KMS-11 (cell line): Measurements from ENCODE around the gene PAX3.

ENCODE experiments used
- H2AFZ ChIP-seq: fragments of 200-600 bp; sonication (generic); 2 replicates; pipeline ENCODE4 v1.6.1; 2016; ENCODE audit warnings: antibody characterized with exemption, mixed run types, low read depth
- H3K27ac ChIP-seq: fragments of 200-600 bp; sonication (generic); 2 replicates; pipeline ENCODE4 v1.6.1; 2016; ENCODE audit warnings: mild to moderate bottlenecking, mixed run types
- H3K27me3 ChIP-seq: fragments of 200-600 bp; sonication (generic); 2 replicates; pipeline ENCODE4 v1.6.1; 2017; ENCODE audit warnings: mild to moderate bottlenecking, low read depth, mixed run types, moderate library complexity; ENCODE audit not compliant: insufficient read depth
- H3K36me3 ChIP-seq: fragments of 200-600 bp; sonication (generic); 2 replicates; pipeline ENCODE4 v1.6.1; 2017; ENCODE audit warnings: mild to moderate bottlenecking, mixed run types; ENCODE audit not compliant: insufficient read depth
- H3K4me1 ChIP-seq: fragments of 200-600 bp; sonication (generic); 2 replicates; pipeline ENCODE4 v1.6.1; 2016; ENCODE audit warnings: mild to moderate bottlenecking, low read depth, mixed run types; ENCODE audit not compliant: poor library complexity, severe bottlenecking
- H3K4me2 ChIP-seq: fragments of 200-600 bp; sonication (generic); 2 replicates; pipeline ENCODE4 v1.7.0; 2016; ENCODE audit warnings: mild to moderate bottlenecking, mixed run types
- H3K4me3 ChIP-seq: fragments of 200-600 bp; sonication (generic); IDR thresholded peaks from 2 replicates; pipeline ENCODE4 v1.6.1; 2017; ENCODE audit warnings: low read depth, low read length, mixed read lengths; ENCODE audit not compliant: insufficient read depth
- H3K79me2 ChIP-seq: fragments of 200-600 bp; sonication (generic); 2 replicates; pipeline ENCODE4 v1.6.1; 2016; ENCODE audit warnings: low read depth, mixed run types; ENCODE audit not compliant: insufficient read depth
- H3K9ac ChIP-seq: fragments of 200-600 bp; sonication (generic); 2 replicates; pipeline ENCODE4 v1.6.1; 2016; ENCODE audit warnings: mild to moderate bottlenecking, mixed run types
- H4K20me1 ChIP-seq: fragments of 200-600 bp; sonication (generic); 2 replicates; pipeline ENCODE4 v1.6.1; 2016; ENCODE audit warnings: mild to moderate bottlenecking, mixed run types; ENCODE audit not compliant: insufficient read depth
- TF ChIP-seq, protein P1 (sequence below): fragments of 200-600 bp; sonication (generic); conservative IDR thresholded peaks from 2 replicates; pipeline ENCODE4 v1.6.1; 2017; ENCODE audit warnings: low read depth, mild to moderate bottlenecking, antibody characterized with exemption, low read length, moderate library complexity, mixed read lengths

Gene PAX3

DNA sequence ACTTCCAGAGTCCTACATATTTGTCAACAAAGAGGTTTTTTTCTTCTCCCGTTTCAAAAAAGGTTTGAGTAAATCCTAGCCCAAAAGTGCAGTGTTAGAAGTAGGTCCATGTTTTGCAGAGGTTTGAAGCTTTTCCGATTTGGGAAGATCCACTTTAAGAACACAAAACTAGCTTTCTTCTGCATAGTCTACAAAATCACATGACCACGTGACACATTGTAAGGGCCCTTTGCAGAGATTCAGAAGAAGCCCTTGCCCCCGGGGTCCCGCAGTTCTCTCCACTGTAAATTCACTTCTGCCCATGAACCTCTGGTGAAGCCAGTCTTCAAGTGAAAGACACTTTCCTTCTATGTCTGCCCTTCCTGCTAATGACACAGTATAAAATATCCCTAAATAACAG is 49.4 kb downstream of the PAX3 start:
- H2AFZ ChIP-seq: no peak overlapping the region

DNA sequence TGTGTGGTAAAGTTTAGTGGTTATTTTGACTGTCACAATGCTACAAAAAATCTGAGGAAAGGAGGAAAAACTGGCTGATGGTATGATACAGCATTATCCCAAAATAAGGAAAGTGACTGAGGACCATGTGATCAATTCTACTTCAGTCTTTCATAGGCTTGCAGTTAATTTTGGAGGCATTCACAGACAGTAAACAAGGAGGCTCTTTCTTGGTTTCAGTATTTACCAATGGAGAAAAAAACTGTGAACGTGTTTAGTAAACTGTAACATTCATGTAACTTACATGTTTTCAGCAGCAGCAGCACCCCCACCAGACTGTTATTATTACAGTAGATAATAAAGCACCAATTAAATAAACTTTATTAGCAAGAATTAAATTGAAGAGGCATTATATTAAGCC is 50.0 kb downstream of the PAX3 start:
- Histone ChIP-seq H4K20me1 (no peaks in the 10 kb centered on the region), H3K4me2 (no peak overlapping the region), H3K36me3 (no peaks in the 10 kb centered on the region), H3K4me3 (no peak overlapping the region), H2AFZ (no peak overlapping the region), H3K4me1 (no peaks in the 10 kb centered on the region), H3K79me2 (no peaks in the 10 kb centered on the region), H3K9ac (no peak overlapping the region), H3K27ac (no peak overlapping the region), H3K27me3 (no peaks in the 10 kb centered on the region)
- TF ChIP-seq, protein P1, sequence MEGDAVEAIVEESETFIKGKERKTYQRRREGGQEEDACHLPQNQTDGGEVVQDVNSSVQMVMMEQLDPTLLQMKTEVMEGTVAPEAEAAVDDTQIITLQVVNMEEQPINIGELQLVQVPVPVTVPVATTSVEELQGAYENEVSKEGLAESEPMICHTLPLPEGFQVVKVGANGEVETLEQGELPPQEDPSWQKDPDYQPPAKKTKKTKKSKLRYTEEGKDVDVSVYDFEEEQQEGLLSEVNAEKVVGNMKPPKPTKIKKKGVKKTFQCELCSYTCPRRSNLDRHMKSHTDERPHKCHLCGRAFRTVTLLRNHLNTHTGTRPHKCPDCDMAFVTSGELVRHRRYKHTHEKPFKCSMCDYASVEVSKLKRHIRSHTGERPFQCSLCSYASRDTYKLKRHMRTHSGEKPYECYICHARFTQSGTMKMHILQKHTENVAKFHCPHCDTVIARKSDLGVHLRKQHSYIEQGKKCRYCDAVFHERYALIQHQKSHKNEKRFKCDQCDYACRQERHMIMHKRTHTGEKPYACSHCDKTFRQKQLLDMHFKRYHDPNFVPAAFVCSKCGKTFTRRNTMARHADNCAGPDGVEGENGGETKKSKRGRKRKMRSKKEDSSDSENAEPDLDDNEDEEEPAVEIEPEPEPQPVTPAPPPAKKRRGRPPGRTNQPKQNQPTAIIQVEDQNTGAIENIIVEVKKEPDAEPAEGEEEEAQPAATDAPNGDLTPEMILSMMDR: no peak

More for the DNA sequence above, 49.4 kb downstream of the PAX3 start:
- no peaks in the 10 kb centered on the region for H3K4me1 ChIP-seq
- no peak overlapping the region for H3K27ac ChIP-seq
- no peaks in the 10 kb centered on the region for H3K36me3 ChIP-seq
- H3K4me2 ChIP-seq: no peak overlapping the region
- H3K9ac ChIP-seq: no peak overlapping the region
- H4K20me1 ChIP-seq: no peaks in the 10 kb centered on the region
- TF ChIP-seq, protein P1: no peak
- no peaks in the 10 kb centered on the region for H3K79me2 ChIP-seq
- no peak overlapping the region for H3K4me3 ChIP-seq
- H3K27me3 ChIP-seq: no peaks in the 10 kb centered on the region

DNA sequence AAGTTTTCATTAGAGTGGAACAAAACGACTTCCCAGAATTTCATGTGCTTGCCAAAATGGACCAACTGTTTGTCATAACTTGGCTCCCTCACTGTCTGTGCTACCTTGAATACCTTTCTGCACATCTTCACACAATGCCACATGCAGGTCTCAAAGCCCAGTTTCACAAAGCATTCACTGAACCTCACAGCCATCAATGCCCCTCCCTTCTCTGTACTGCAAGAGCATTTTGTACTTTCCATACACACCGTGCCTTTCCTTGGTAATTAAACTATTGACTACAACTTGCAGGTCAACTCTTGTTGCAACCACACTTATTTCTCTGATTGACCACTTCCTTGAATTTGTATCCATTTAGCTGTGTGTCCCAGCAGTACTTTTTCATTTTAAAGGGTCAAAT is 50.5 kb downstream of the PAX3 start:
- H3K4me1 ChIP-seq: no peaks in the 10 kb centered on the region
- no peak overlapping the region for H3K4me3 ChIP-seq
- H3K36me3 ChIP-seq: no peaks in the 10 kb centered on the region
- H2AFZ ChIP-seq: no peak overlapping the region
- no peaks in the 10 kb centered on the region for H4K20me1 ChIP-seq
- TF ChIP-seq, protein P1: no peak
- H3K79me2 ChIP-seq: no peaks in the 10 kb centered on the region
- no peak overlapping the region for H3K4me2 ChIP-seq
- no peaks in the 10 kb centered on the region for H3K27me3 ChIP-seq
- no peak overlapping the region for H3K9ac ChIP-seq
- no peak overlapping the region for H3K27ac ChIP-seq

DNA sequence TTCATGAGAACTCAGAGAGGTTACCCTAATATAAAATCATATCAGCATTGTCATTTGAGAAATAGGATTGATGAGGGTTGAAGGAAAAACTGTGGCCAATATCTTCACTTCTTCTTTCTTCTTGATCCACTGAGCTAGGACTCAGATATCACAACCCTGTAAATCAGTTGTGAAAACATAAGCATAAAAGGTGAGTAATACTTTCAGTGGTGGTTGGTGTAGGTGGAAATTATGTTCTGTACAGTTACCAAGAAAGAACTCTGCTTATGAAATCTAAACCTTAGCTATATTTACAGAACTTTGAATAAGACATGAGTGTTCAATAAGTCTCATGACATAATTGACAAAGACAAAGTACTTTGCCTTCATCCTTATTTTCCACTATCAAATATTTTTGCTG is 56.3 kb downstream of the PAX3 start:
- Histone ChIP-seq H3K27me3 (no peaks in the 10 kb centered on the region), H3K4me1 (no peaks in the 10 kb centered on the region), H3K4me3 (no peak overlapping the region), H2AFZ (no peak overlapping the region), H3K36me3 (no peaks in the 10 kb centered on the region), H3K27ac (no peak overlapping the region), H3K79me2 (no peaks in the 10 kb centered on the region), H3K9ac (no peak overlapping the region), H4K20me1 (no peaks in the 10 kb centered on the region), H3K4me2 (no peak overlapping the region)
- TF ChIP-seq, protein P1: no peak
